ENCODE data around the gene USP31. TPM values are rescaled to one million over a fixed set of nuclear protein-coding genes. Genes with fewer than 3 reads are reported as not detected.

USP31 gene
- total RNA-seq, 2 experiments from 2014 or later, result 6.6 to 6.8 TPM

DNA sequence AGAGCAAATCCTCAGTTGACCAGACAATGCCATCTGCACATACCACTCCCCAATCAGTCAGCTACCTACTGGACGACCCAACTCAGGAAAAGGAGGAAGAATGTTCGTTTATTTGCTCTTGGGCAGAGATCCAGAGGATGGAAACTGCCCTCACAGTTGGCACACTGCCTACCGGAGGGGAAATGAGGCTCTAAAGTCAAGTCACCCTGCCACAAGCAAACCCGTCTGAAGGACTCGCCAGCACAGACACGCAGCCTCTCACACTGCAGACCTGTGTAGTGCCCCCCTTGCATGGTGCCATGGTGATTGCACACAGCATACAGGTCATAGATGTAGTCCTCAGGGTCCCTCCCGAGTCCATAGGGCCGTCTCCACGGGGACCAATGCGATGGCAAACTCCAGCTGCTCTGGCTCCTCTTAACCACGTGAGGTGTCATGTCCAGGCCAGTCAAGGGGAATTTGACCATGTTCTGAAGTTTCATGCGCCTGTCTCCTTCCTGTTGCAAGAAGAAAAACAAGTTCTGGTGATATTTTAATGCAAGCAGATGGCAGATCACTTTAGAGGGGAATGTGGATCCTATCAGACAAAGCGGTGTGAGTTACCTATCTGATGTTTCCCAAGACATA, 69.5 kb downstream of the USP31 start:
- peaks cover 27% of the 10 kb centered on the region for H3K36me3 Mint-ChIP-seq (ENCODE audit: low read depth)
- H3K27me3 Mint-ChIP-seq, result no peaks in the 10 kb centered on the region
- H3K9me3 Mint-ChIP-seq, result no peaks in the 10 kb centered on the region
- ChIA-PET CTCF (no interaction called here), POLR2A (no interaction called here)
- H3K4me3 Mint-ChIP-seq, result no peak overlapping the region
- no peak for DNase-seq
- H3K4me1 Mint-ChIP-seq, result peaks cover 3% of the 10 kb centered on the region
- H3K27ac Mint-ChIP-seq, result no peak overlapping the region

DNA sequence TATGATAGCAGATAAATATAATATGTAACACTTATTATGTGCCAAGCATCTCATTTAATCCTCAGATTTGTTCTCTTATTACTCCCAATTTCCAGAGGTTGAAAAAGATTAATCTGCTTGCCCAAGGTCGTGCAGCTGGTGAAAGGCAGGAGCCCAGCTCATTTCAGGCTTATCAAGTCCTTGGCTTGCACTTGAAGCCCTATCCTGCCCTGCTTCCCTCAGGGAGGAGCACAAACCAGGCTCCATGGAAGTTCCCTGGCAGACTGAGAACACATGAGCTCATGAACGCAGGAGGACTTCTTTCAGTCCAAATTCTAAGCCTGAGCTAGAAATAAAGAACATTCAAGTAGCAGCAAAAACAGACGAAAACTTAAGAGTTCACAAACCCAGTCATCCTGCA, 74.8 kb downstream of the USP31 start:
- CTCF ChIA-PET, result interaction anchor here (0.5 to 0.7 kb wide), 2 partner anchors 45 to 633 kb away, joined by 3 read pairs; no protein-coding TSS in a partner anchor
- Mint-ChIP-seq H3K36me3 (ENCODE audit: low read depth) (peaks cover 14% of the 10 kb centered on the region), H3K9me3 (no peaks in the 10 kb centered on the region), H3K4me3 (no peak overlapping the region), H3K4me1 (no peaks in the 10 kb centered on the region), H3K27me3 (no peaks in the 10 kb centered on the region), H3K27ac (no peak overlapping the region)
- DNase-seq, result no peak
- POLR2A ChIA-PET, result no interaction called here

DNA sequence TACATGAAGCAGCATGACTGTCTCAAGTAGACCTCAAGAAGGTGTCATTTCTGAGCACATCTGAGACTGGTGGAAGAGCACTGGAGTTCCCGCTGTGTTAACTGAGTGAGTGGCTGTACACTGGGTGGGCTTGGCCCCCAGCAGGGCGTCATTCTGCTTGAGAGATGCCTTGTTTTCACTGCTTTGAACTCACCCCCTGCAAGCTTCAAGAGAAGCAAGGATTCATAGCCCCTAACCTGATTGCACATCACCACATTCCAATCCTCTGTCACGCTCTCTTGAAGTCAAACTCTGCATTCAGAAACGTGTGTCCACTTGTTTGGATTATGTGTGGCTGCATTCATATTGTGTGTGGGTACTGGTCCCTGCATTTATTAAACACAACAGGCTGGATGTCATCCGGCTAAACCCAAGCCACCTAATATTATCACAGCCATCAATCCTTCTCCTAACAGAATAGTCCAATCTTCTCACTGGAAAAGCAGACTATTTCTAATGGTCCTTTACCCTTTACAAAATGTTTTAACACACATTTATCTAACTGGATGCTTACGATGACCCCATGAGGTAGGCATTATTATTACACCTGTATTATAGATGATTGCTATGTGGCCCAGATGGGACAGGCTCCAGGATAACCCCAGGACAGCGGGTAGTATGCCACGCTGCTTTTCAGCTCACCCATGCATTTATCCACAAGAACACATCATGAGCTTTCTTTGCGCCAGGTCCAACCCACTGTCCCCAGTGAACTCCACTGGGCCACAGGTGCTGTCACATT, 76.3 kb downstream of the USP31 start:
- no peaks in the 10 kb centered on the region for H3K9me3 Mint-ChIP-seq
- ChIA-PET CTCF (no interaction called here), POLR2A (no interaction called here)
- peaks cover 4% of the 10 kb centered on the region for H3K36me3 Mint-ChIP-seq (ENCODE audit: low read depth)
- H3K27ac Mint-ChIP-seq, result no peak overlapping the region
- no peaks in the 10 kb centered on the region for H3K4me1 Mint-ChIP-seq
- DNase-seq, result no peak
- no peak overlapping the region for H3K4me3 Mint-ChIP-seq
- H3K27me3 Mint-ChIP-seq, result no peaks in the 10 kb centered on the region

DNA sequence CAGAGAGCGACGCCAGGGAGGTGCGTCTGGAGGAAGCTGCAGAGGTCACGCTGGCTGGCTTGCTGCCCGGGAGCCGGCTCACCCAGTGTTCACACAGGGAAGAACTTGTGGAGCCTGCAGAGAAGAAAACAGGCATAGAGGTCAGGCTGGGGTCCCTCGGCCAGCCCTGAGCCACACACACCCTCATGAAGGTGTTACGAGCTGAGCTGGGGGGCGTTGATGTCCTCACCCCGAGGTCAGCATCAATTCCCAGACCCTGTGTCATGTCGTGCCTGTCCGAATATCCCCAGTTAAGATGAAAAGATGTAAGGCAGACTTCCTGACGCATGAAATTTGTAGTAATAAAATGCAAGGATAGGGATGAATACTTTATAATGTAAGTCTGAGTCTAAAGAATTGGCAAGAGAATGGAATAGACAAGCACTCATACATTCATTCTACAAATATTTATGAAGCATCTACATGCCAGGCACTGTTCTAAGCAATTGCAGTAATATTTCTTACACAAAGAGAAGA, 77.1 kb downstream of the USP31 start:
- Mint-ChIP-seq H3K36me3 (ENCODE audit: low read depth) (peaks cover 6% of the 10 kb centered on the region), H3K27ac (no peak overlapping the region)

DNA sequence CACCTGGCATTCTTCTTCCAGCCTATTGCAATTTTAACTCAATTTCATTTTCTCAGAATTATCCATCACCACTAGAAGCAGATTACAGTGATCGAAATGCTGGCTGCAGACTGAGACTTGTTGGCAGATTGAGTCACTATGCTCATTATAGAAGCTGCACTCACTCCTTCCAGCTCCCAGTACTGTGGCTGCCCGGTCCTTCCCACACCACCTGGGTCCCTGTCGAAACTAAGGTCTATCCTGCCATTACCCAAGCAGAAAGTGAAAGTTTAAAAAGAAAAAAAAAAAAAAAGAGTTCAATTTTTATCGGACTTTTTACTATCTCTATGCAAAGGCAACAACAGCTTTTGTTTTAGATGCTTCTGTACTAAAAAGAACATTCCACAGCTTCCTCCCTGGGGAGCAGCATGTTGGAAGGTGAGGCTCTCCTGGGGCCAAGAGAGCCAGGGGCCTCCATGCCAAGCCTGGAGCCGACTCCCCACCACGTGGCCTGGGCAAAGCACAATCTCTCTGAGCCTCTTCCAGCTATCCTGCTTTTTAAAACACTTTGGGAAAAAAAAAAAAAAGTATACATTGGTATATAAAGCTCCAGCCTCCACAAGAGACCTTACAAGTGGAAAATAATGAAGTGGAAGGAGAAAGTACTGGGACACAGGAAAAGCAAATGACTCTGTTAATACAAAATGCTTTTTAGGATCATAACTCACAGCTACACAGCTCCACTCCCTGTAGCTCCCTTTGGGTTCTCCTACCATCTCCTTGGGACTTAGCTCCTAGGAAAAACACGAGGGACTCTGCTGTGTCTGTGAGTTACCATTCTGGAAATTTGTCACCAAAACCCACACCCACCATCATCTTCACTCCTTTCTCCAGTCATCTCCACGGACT, 77.8 kb downstream of the USP31 start:
- no peak for DNase-seq
- Mint-ChIP-seq H3K4me1 (no peaks in the 10 kb centered on the region), H3K27me3 (no peaks in the 10 kb centered on the region), H3K9me3 (no peaks in the 10 kb centered on the region), H3K4me3 (no peak overlapping the region), H3K36me3 (ENCODE audit: low read depth) (peaks cover 6% of the 10 kb centered on the region), H3K27ac (no peak overlapping the region)
- ChIA-PET CTCF (interaction anchor here (0.6 to 0.7 kb wide), 3 partner anchors 36 to 362 kb away, joined by 3 to 5 read pairs (median 3); no protein-coding TSS in a partner anchor), POLR2A (no interaction called here)

More for the DNA sequence above, 77.1 kb downstream of the USP31 start:
- Mint-ChIP-seq H3K27me3 (no peaks in the 10 kb centered on the region), H3K9me3 (no peaks in the 10 kb centered on the region), H3K4me3 (no peak overlapping the region), H3K4me1 (no peaks in the 10 kb centered on the region)
- POLR2A ChIA-PET, result no interaction called here
- CTCF ChIA-PET, result interaction anchor here (0.6 kb wide), 2 partner anchors 37 to 361 kb away, joined by 3 read pairs; no protein-coding TSS in a partner anchor
- no peak for DNase-seq

DNA sequence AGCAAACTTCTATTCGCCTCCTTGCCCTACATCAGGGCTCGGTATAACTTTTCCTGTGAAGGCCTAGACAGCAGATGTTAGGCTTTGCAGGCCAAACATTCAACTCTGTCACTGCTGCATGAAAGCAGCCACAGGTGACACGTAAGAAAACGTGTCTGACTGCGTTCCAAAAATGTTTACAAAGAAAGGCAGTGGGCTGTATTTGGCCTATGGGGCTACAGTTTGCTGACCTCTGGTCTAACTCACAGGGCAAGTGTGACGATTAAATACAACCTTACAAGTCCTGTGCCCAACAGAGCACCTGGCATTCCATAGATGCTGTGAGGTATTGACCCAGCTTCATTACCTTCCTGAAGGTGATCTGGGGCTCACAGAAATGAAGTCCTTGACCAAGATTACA, 79.4 kb downstream of the USP31 start:
- CTCF ChIA-PET, result no interaction called here
- Mint-ChIP-seq H3K4me1 (no peaks in the 10 kb centered on the region), H3K4me3 (no peak overlapping the region), H3K27ac (no peak overlapping the region), H3K36me3 (ENCODE audit: low read depth) (peaks cover 6% of the 10 kb centered on the region), H3K9me3 (no peaks in the 10 kb centered on the region), H3K27me3 (no peaks in the 10 kb centered on the region)
- no peak for DNase-seq
- POLR2A ChIA-PET, result no interaction called here

DNA sequence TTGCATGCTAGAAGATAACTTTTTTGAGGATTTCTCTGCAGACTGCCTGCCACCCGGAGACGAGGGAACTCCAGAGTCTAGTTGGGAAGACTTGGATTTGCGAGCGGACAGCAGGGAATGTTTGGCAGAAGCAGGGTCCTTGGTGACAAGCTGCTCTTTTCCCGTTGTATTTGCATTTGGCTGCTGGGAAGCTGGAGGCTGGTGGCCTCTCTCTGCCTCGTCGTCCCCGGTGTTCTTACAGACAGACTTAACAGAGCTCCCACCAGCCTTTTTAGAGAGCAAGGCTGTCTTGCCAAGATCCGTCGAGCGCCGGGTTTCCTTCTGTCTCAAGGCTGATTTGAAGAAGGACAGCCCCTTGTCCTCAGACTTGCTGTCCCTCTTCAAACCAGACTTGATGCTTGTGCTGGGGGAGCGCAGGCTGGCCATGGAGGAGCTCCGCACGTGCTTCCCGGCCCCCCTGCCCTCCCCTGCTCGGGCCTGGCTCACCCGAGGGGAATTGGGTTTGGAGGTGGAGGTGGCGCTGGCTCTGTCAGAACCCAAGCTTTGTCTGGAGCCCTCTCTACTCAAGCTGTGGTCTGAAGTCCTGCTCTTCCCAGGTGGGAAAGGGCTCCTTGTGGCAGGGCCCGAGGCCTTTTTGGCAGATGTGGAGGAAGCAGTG, 81.0 kb downstream of the USP31 start:
- CTCF ChIA-PET, result no interaction called here
- DNase-seq, result no peak
- H3K9me3 Mint-ChIP-seq, result no peaks in the 10 kb centered on the region
- H3K4me1 Mint-ChIP-seq, result no peaks in the 10 kb centered on the region
- H3K4me3 Mint-ChIP-seq, result no peak overlapping the region
- H3K27me3 Mint-ChIP-seq, result no peaks in the 10 kb centered on the region
- POLR2A ChIA-PET, result no interaction called here
- no peak overlapping the region for H3K27ac Mint-ChIP-seq
- peaks cover 5% of the 10 kb centered on the region for H3K36me3 Mint-ChIP-seq (ENCODE audit: low read depth)

DNA sequence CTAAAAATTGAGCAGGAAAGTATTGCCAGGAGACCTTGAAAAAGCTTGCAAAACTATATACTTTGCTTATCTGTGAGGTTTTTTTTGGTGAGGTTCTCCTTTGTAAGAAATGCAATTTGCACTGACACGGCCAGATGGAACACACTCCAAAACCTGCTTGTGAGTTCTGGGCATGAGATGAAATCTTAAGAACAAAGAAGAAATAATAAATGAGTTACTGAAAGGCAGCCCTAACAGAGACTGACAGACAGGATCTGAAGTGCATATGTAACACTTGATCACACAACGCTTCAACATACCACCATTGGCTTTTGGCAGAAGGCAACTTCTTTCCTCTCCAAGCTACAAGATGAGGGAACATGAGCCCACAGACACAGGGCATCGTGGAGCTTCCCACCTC, 82.6 kb downstream of the USP31 start:
- no peak for DNase-seq
- H3K4me3 Mint-ChIP-seq, result no peak overlapping the region
- peaks cover 4% of the 10 kb centered on the region for H3K36me3 Mint-ChIP-seq (ENCODE audit: low read depth)
- no peaks in the 10 kb centered on the region for H3K4me1 Mint-ChIP-seq
- no peaks in the 10 kb centered on the region for H3K27me3 Mint-ChIP-seq
- H3K27ac Mint-ChIP-seq, result no peak overlapping the region
- ChIA-PET POLR2A (no interaction called here), CTCF (no interaction called here)
- H3K9me3 Mint-ChIP-seq, result no peaks in the 10 kb centered on the region

DNA sequence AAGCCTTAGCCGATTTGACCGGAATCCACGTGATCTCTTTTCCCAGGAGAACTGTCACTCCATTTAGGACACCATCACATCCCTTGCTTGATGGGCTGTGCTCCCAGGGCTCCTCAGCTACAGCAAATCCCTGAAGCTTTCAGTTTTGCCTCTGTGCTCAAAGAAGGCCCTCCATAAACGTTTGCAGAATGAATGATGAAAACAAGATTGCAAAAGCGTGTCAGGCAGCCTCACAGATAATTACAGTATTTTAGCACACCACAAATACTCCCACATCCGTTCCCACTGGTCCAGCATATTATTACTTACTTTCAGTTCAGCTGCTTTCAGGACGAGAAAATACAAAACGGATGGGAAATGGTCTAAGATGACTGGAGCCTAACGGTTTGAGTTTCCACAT, 84.6 kb downstream of the USP31 start:
- ChIA-PET CTCF (no interaction called here), POLR2A (no interaction called here)
- Mint-ChIP-seq H3K9me3 (no peaks in the 10 kb centered on the region), H3K36me3 (ENCODE audit: low read depth) (peaks cover 2% of the 10 kb centered on the region), H3K27ac (no peak overlapping the region), H3K4me1 (no peaks in the 10 kb centered on the region), H3K4me3 (no peak overlapping the region), H3K27me3 (no peaks in the 10 kb centered on the region)
- no peak for DNase-seq

DNA sequence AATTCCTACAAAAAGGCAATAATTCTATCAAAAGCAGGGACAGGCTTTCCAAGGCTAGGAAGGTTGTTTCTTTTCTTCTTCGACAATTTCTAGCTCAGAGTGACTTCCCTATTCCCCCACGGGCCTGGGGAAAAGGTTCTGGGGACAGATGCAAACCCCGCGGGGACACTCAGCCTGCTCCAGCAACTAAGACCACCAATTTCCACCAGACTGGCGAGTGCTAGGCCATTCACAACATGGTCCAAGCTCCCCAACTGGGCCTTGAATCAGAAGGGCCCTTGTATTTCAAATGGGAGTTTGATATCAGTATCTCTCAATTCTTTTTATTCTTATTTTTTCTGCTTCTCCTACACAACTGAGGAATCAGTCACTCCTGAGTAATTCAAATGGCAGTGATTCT, 86.7 kb downstream of the USP31 start:
- no peak for DNase-seq
- Mint-ChIP-seq H3K36me3 (ENCODE audit: low read depth) (no peaks in the 10 kb centered on the region), H3K27ac (no peak overlapping the region), H3K9me3 (no peaks in the 10 kb centered on the region), H3K4me3 (no peak overlapping the region), H3K4me1 (no peaks in the 10 kb centered on the region), H3K27me3 (peaks cover 2% of the 10 kb centered on the region)
- ChIA-PET POLR2A (no interaction called here), CTCF (interaction anchor here (0.5 kb wide), 1 partner anchor 718 kb away, joined by 3 read pairs; no protein-coding TSS in a partner anchor)

DNA sequence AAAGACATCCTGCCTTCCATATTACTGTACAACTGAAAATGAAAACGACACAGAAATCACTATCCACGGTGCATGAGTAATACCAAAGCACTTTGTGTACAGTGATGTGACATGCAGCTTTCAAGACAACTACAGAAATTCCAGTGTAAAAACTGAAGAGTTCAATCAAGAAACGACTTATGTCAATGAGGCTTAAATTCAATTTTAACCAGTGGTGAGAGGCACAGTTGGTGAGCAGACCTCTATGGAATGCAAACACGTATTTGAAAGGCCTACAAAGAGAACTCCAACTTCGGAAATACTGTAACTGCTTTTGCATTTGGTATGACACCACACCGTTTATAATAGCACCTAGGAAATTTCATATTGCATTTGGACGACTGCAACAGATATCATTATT, 87.6 kb downstream of the USP31 start:
- Mint-ChIP-seq H3K9me3 (no peaks in the 10 kb centered on the region), H3K36me3 (ENCODE audit: low read depth) (no peaks in the 10 kb centered on the region), H3K4me3 (no peak overlapping the region), H3K27ac (no peak overlapping the region), H3K27me3 (peaks cover 9% of the 10 kb centered on the region), H3K4me1 (no peaks in the 10 kb centered on the region)
- DNase-seq, result no peak
- POLR2A ChIA-PET, result no interaction called here
- CTCF ChIA-PET, result no interaction called here

DNA sequence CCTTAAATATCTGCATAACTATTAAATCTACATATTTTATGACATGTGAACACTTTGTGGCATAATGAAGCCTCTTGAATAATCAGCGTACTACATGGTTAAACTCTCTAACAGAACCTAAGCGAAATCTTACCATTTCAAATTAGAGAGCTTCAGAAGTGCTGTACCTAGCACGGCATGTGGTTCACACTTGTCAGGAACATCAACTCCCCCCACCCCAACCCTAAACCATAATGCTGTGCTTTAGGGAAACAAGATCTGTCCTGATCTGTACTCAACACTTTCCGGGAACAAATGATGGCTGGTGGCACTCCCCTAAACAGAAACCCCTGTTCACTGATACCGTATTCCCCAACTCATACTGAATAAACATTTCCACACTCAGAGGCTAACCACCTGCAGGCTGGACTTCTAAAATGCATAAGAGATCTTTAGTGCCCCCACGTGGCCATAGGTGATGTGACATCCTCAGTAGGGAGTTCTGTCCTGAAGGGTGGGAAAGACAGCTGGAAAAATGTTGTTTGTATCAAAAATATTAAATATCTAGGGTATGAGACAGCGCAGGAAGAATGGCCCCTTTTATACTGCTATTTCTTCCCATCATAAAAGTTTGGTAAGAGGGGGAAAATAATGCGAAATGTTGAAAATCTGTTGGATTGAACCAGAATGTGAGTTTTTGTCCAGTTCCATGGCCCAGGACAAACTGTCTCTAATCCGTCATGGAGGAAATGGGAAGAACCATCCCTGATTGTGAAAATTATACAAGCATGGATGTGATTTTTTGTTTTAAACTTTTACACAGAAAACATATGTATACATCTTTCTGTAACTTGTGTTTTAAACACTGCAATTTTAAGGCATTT, 88.6 kb downstream of the USP31 start:
- Mint-ChIP-seq H3K27me3 (peaks cover 10% of the 10 kb centered on the region), H3K4me1 (no peaks in the 10 kb centered on the region), H3K4me3 (no peak overlapping the region), H3K9me3 (no peaks in the 10 kb centered on the region), H3K36me3 (ENCODE audit: low read depth) (no peaks in the 10 kb centered on the region), H3K27ac (no peak overlapping the region)
- POLR2A ChIA-PET, result no interaction called here
- CTCF ChIA-PET, result interaction anchor here (0.6 kb wide), 1 partner anchor 132 kb away, joined by 7 read pairs; no protein-coding TSS in a partner anchor
- DNase-seq, result peak; percentile 57

All from activated CD4-positive, alpha-beta T cell treated with anti-CD3 and anti-CD28 coated beads, Interleukin-2, amount 10 ng/mL, durations not matched to agents 7 days and 5 days (primary cell).